H1 (cell line): ENCODE results near the gene CD3D. TPM values are rescaled to one million over a fixed set of nuclear protein-coding genes. Genes with fewer than 3 reads are reported as not detected.

ENCODE experiments used
- CTCF ChIA-PET: fragments of 300-600 bp; sonication (Branson Sonifier 250); formaldehyde crosslinking; loops from one replicate; lab custom pipeline; 2021; ENCODE audit not compliant: partially characterized antibody; lab: Charles Lee
- POLR2A ChIA-PET: fragments of 300-600 bp; sonication (Branson Sonifier 250); formaldehyde crosslinking; loops from one replicate; lab custom pipeline; 2021; ENCODE audit warnings: inconsistent platforms; ENCODE audit not compliant: partially characterized antibody; lab: Charles Lee
- DNase-seq, 2 experiments: peaks; one replicate each; pipeline versions ENCODE4 v3.0.0 to v3.0.0-alpha.2; 2010 to 2022; ENCODE audit warnings: low spot score in 2 of 2, low read depth in 1 of 2, mixed read lengths in 1 of 2
- FAIRE-seq: peaks from 2 replicates; lab custom pipeline; 2011; peaks lifted over from hg19 to GRCh38; lab: Jason Lieb, UNC
- H2AFZ ChIP-seq: 2 replicates; pipeline ENCODE4 v1.8.1; 2012; ENCODE audit warnings: low read length, inconsistent platforms
- H2AK5ac ChIP-seq: 2 replicates; pipeline ENCODE4 v1.6.1; 2013; ENCODE audit warnings: low read depth, low read length
- H2BK120ac ChIP-seq: replicated peaks from 2 replicates; pipeline ENCODE3; 2013; ENCODE audit warnings: low read depth, low read length, inconsistent platforms
- H2BK12ac ChIP-seq: 2 replicates; pipeline ENCODE4 v1.6.1; 2013; ENCODE audit warnings: low read depth, low read length
- H2BK15ac ChIP-seq: 2 replicates; pipeline ENCODE4 v1.6.1; 2013; ENCODE audit warnings: low read length
- H2BK20ac ChIP-seq: 2 replicates; pipeline ENCODE4 v1.6.1; 2013; ENCODE audit warnings: low read length
- H2BK5ac ChIP-seq: 2 replicates; pipeline ENCODE4 v1.6.1; 2013; ENCODE audit warnings: low read depth, low read length
- H3K14ac ChIP-seq: 2 replicates; pipeline ENCODE4 v1.6.1; 2013; ENCODE audit warnings: inconsistent platforms; ENCODE audit not compliant: insufficient read length
- H3K18ac ChIP-seq: 2 replicates; pipeline ENCODE4 v1.6.1; 2013; ENCODE audit warnings: low read length; ENCODE audit errors: extremely low read depth
- H3K23ac ChIP-seq: 2 replicates; pipeline ENCODE4 v1.6.1; 2013; ENCODE audit warnings: inconsistent platforms; ENCODE audit not compliant: insufficient read length
- H3K23me2 ChIP-seq: 2 replicates; pipeline ENCODE4 v1.6.1; 2013; ENCODE audit warnings: low read depth, low read length
- H3K27ac ChIP-seq: 2 replicates; pipeline ENCODE4 v1.6.1; 2011; ENCODE audit warnings: low read depth, low read length, inconsistent platforms
- H3K27me3 ChIP-seq, 4 experiments: replicated peaks in 1 of 4; 1 replicate in 1 of 4; 2 replicates in 3 of 4; pipeline versions ENCODE4 v1.6.1 to v1.8.1; 2011 to 2013; ENCODE audit warnings: low read length in 3 of 4, mild to moderate bottlenecking in 3 of 4, inconsistent platforms in 2 of 4, mixed read lengths in 2 of 4, moderate library complexity in 1 of 4; ENCODE audit not compliant: control insufficient read depth in 3 of 4, insufficient read depth in 3 of 4; ENCODE audit errors: extremely low read depth in 1 of 4
- H3K36me3 ChIP-seq, 4 experiments: 2 replicates each; pipeline versions ENCODE4 v1.6.1 to v1.8.1; 2011 to 2013; ENCODE audit warnings: mild to moderate bottlenecking in 4 of 4, low read length in 3 of 4, moderate library complexity in 2 of 4, control low read depth in 1 of 4, inconsistent platforms in 1 of 4; ENCODE audit not compliant: insufficient read depth in 4 of 4, control insufficient read depth in 2 of 4
- H3K4ac ChIP-seq: replicated peaks from 2 replicates; pipeline ENCODE3; 2013; ENCODE audit warnings: low read length, low read depth, mixed read lengths, inconsistent platforms; ENCODE audit not compliant: insufficient read length
- H3K4me1 ChIP-seq, 4 experiments: replicated peaks in 1 of 4; 1 replicate in 1 of 4; 2 replicates in 3 of 4; pipeline versions ENCODE4 v1.6.1 to v1.8.1; 2011 to 2013; ENCODE audit warnings: low read length in 3 of 4, inconsistent platforms in 2 of 4, mixed read lengths in 1 of 4; ENCODE audit not compliant: insufficient read depth in 4 of 4, control insufficient read depth in 3 of 4
- H3K4me2 ChIP-seq, 2 experiments: 2 replicates each; pipeline versions ENCODE4 v1.6.1 to v1.8.1; 2011 to 2013; ENCODE audit warnings: low read depth in 2 of 2, low read length in 2 of 2, control low read depth in 1 of 2, inconsistent platforms in 1 of 2, mild to moderate bottlenecking in 1 of 2; ENCODE audit not compliant: insufficient read depth in 1 of 2
- H3K4me3 ChIP-seq, 4 experiments: fragments of 200-600, 300-600 bp in 1 of 4; sonication (generic), shearing (Covaris generic), sonication (Bioruptor Twin) in 1 of 4; 2 replicates each; pipeline versions ENCODE4 v1.5.1 to v1.8.1; 2011 to 2016; ENCODE audit warnings: low read length in 4 of 4, low read depth in 3 of 4, control low read depth in 2 of 4, inconsistent platforms in 2 of 4, mild to moderate bottlenecking in 2 of 4, mixed read lengths in 1 of 4, moderate library complexity in 1 of 4; ENCODE audit not compliant: insufficient read depth in 2 of 4; ENCODE audit errors: extremely low read depth in 1 of 4
- H3K56ac ChIP-seq: replicated peaks from 2 replicates; pipeline ENCODE3; 2013; ENCODE audit warnings: low read depth, mild to moderate bottlenecking, mixed read lengths, low read length, inconsistent platforms; ENCODE audit not compliant: insufficient read length
- H3K79me1 ChIP-seq: 2 replicates; pipeline ENCODE4 v1.6.1; 2013; ENCODE audit warnings: low read depth, low read length, control low read depth
- H3K79me2 ChIP-seq, 2 experiments: 2 replicates each; pipeline versions ENCODE4 v1.6.1 to v1.8.1; 2012 to 2013; ENCODE audit warnings: low read length in 2 of 2, mild to moderate bottlenecking in 2 of 2, inconsistent platforms in 1 of 2; ENCODE audit not compliant: insufficient read depth in 2 of 2, control insufficient read depth in 1 of 2
- H3K9ac ChIP-seq, 4 experiments: replicated peaks in 1 of 4; 1 replicate in 1 of 4; 2 replicates in 3 of 4; pipeline versions ENCODE4 v1.6.1 to v1.8.1; 2011 to 2013; ENCODE audit warnings: low read depth in 3 of 4, low read length in 3 of 4, control low read depth in 2 of 4, mild to moderate bottlenecking in 2 of 4, moderate library complexity in 2 of 4, inconsistent platforms in 1 of 4; ENCODE audit errors: extremely low read depth in 1 of 4
- H3K9me3 ChIP-seq, 2 experiments: 2 replicates each; pipeline versions ENCODE4 v1.6.1 to v1.8.1; 2012 to 2013; ENCODE audit warnings: mild to moderate bottlenecking in 2 of 2, moderate library complexity in 2 of 2, control low read depth in 1 of 2, inconsistent platforms in 1 of 2, low read depth in 1 of 2, low read length in 1 of 2, mixed read lengths in 1 of 2; ENCODE audit not compliant: insufficient read depth in 2 of 2
- H4K20me1 ChIP-seq, 2 experiments: replicated peaks in 1 of 2; 2 replicates each; pipeline versions ENCODE3 to v1.8.1; 2011 to 2013; ENCODE audit warnings: inconsistent platforms in 2 of 2, low read length in 2 of 2, mild to moderate bottlenecking in 1 of 2; ENCODE audit not compliant: insufficient read depth in 2 of 2, control insufficient read depth in 1 of 2
- H4K5ac ChIP-seq: 2 replicates; pipeline ENCODE4 v1.6.1; 2013; ENCODE audit warnings: low read length, low read depth, mixed read lengths, inconsistent platforms; ENCODE audit not compliant: insufficient read length
- H4K8ac ChIP-seq: 2 replicates; pipeline ENCODE4 v1.8.0; 2013; ENCODE audit warnings: mild to moderate bottlenecking, moderate library complexity, low read length, inconsistent platforms; ENCODE audit not compliant: insufficient read depth; ENCODE audit errors: extremely low read depth
- H4K91ac ChIP-seq: replicated peaks from 2 replicates; pipeline ENCODE3; 2013; ENCODE audit warnings: low read length, mixed read lengths, inconsistent platforms; ENCODE audit not compliant: insufficient read length
- RBBP5 ChIP-seq: IDR thresholded peaks from 2 replicates; pipeline ENCODE4 v1.7.1; 2012; ENCODE audit warnings: low read depth, mild to moderate bottlenecking, inconsistent platforms, low read length, moderate library complexity, borderline replicate concordance
- RXRA ChIP-seq: IDR thresholded peaks from 2 replicates; pipeline ENCODE4 v1.6.1; 2011; ENCODE audit warnings: low read depth, mild to moderate bottlenecking, low read length, moderate library complexity; ENCODE audit not compliant: insufficient read depth
- TAF1 ChIP-seq: IDR thresholded peaks from 2 replicates; pipeline ENCODE4 v1.6.1; 2011; ENCODE audit warnings: mild to moderate bottlenecking, low read depth, low read length
- TAF7 ChIP-seq: optimal IDR thresholded peaks from 2 replicates; pipeline ENCODE3; 2011; ENCODE audit warnings: low read depth, mild to moderate bottlenecking, inconsistent platforms, low read length, moderate library complexity, borderline replicate concordance
- WGBS, 2 experiments: shearing (Covaris generic) in 1 of 2; methylation state at CpG; one replicate each; pipeline versions ENCODE4 v1.1.6 to v1.1.7; 2013 to 2015; ENCODE audit warnings: low lambda C conversion rate in 2 of 2, mixed read lengths in 2 of 2, inconsistent platforms in 1 of 2, low coverage in 1 of 2, missing lambda C conversion rate in 1 of 2; ENCODE audit not compliant: insufficient replicate concordance in 2 of 2, insufficient coverage in 1 of 2, insufficient read length in 1 of 2; ENCODE audit errors: extremely low coverage in 1 of 2, missing lambda C conversion rate in 1 of 2; 5-methylcytosine and 5-hydroxymethylcytosine counted together
- polyA plus RNA-seq, 7 experiments: library from polyadenylated mRNA; depleted of rRNA in 3 of 7; stranded (reverse) in 5 of 7; unstranded in 2 of 7; fragments of >200 nt in 5 of 7; fragments of 200-250 nt in 2 of 7; gene quantifications; 1 replicate in 5 of 7; 2 replicates in 1 of 7; 4 replicates in 1 of 7; pipeline versions ENCODE4 v1.2.1 to v1.2.3, GENCODE V29; 2011 to 2013; ENCODE audit warnings: missing spikeins in 2 of 7, mixed read lengths in 2 of 7
- total RNA-seq: library from RNA; stranded (reverse); fragmentation: NEBNext Ultra II Directional; extraction: Animal tissue kit (Norgen Biotek cat#: 25700); gene quantifications from 2 replicates; pipeline ENCODE4 v1.2.1, GENCODE V29; 2021
- TF ChIP-seq, protein P1 (sequence below): IDR thresholded peaks from 2 replicates; pipeline ENCODE4 v1.6.1; 2012; ENCODE audit warnings: inconsistent platforms

The CD3D gene
- total and polyA plus RNA-seq, 2 of the 8 experiments (the other 6 are each of a cell fraction or from before 2014, with no cell fraction given), result not detected

DNA sequence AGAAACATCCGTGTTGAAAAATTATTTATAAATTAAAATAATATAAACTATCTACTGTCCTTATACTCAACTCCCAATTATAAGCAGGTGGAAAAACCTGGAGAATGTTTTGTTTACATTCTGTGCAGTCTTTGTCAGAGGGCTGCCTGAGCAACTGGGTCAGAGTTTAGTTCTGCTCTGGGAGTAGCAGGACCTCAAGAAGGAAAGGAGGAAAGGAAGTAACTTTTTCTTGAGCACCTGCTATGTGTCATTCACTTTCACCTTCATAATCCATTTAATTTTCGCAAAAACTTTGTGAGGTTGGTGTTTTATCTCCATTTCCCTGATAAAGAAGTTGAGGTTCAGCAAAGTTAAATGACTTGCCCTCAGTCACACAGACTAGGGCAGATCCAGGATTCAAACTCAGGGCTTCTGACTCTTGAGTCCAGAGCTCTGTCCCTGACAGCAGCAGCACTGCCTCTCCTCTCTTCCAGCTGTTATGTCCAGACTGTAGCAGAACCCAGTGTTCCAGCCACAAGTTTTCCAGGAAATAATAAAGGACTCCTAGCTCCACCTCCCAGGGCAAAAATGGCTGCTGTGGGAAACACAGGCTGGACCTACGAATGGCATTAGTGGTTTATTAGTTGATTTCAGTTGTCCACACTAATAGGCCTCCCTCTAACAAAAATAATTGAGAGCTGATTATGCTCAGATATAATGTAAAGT is 31.6 kb downstream of the CD3D start:
- Histone ChIP-seq H3K56ac (no peak overlapping the region), H4K8ac (no peak overlapping the region), H2AK5ac (no peak overlapping the region), H2BK20ac (no peak overlapping the region), H2BK15ac (no peak overlapping the region), H3K9ac (no peak overlapping the region), H2BK5ac (no peak overlapping the region), H3K23ac (no peak overlapping the region), H3K4me2 (no peak overlapping the region), H3K4me3 (no peak overlapping the region), H3K23me2 (peaks cover 5% of the 10 kb centered on the region; the same call in 1 of the 2 replicates), H2BK120ac (no peak overlapping the region), H4K91ac (no peak overlapping the region), H2BK12ac (no peak overlapping the region), H3K18ac (no peak overlapping the region), H3K14ac (no peak overlapping the region), H3K79me1 (no peaks in the 10 kb centered on the region), H4K5ac (no peak overlapping the region), H3K36me3 (no peaks in the 10 kb centered on the region), H3K9me3 (no peaks in the 10 kb centered on the region), H3K27me3 (no peaks in the 10 kb centered on the region), H3K4ac (no peak overlapping the region), H3K4me1 (peaks cover 2 to 11% (median 6%) of the 10 kb centered on the region in 4 experiments; a peak in 6 of 7 replicates), H4K20me1 (no peaks in the 10 kb centered on the region), H3K79me2 (no peaks in the 10 kb centered on the region), H2AFZ (no peak overlapping the region), H3K27ac (no peak overlapping the region)
- ChIA-PET POLR2A (interaction anchor here (0.6 kb wide), 1 partner anchor 64 kb away, joined by 3 read pairs; no protein-coding TSS in a partner anchor), CTCF (interaction anchor here (0.9 to 2.1 kb wide), 10 partner anchors 9 to 160 kb away, joined by 3 to 11 read pairs (median 3); no protein-coding TSS in a partner anchor)
- DNase-seq (no peak), FAIRE-seq (no peak)
- TF ChIP-seq, protein P1, sequence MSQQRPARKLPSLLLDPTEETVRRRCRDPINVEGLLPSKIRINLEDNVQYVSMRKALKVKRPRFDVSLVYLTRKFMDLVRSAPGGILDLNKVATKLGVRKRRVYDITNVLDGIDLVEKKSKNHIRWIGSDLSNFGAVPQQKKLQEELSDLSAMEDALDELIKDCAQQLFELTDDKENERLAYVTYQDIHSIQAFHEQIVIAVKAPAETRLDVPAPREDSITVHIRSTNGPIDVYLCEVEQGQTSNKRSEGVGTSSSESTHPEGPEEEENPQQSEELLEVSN, result no peak
- TF ChIP-seq RXRA (no peak), TAF1 (no peak), RBBP5 (no peak), TAF7 (no peak)
- WGBS, 2 experiments, result 85% methylated on average over 3 of the region's 3 CpGs; no CpG with 5 or more reads in 1 of the 2 experiments
